Body of pancreas (tissue), 4 donors: ENCODE data around the gene GPATCH2.

Experiments
- POLR2A ChIP-seq, 3 donors: fragments of 450-650 bp; IDR thresholded peaks; one replicate each; pipeline ENCODE4 v1.6.1; 2016; ENCODE audit warnings: antibody characterized with exemption in 3 of 3, mild to moderate bottlenecking in 2 of 3
- TF ChIP-seq, protein P1 (sequence below), 7 experiments: fragments of 450-650 bp in 4 of 7; fragments of 200-600 bp in 3 of 7; sonication (generic) in 3 of 7; IDR thresholded peaks; one replicate each; pipeline ENCODE4 v1.5.1; 2016 to 2019; ENCODE audit warnings: antibody characterized with exemption in 7 of 7

DNA sequence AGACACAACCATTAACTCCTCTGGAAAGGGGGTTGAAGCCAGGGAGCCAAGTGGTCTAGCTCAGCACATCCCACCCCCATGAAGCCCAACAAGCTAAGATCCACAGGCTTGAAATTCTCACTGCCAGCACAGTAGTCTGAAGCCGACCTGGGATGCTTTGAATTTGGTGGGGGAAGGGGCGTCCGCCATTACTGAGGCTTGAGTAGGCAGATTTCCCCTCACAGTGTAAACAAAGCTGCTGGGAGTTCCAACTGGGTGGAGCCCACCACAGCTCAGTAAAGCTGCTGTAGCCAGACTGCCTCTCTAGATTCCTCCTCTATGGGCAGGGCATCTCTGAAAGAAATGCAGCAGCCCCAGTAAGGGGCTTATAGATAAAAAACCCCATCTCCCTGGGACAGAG is 193.5 kb downstream of the GPATCH2 start:
- TF ChIP-seq, protein P1, sequence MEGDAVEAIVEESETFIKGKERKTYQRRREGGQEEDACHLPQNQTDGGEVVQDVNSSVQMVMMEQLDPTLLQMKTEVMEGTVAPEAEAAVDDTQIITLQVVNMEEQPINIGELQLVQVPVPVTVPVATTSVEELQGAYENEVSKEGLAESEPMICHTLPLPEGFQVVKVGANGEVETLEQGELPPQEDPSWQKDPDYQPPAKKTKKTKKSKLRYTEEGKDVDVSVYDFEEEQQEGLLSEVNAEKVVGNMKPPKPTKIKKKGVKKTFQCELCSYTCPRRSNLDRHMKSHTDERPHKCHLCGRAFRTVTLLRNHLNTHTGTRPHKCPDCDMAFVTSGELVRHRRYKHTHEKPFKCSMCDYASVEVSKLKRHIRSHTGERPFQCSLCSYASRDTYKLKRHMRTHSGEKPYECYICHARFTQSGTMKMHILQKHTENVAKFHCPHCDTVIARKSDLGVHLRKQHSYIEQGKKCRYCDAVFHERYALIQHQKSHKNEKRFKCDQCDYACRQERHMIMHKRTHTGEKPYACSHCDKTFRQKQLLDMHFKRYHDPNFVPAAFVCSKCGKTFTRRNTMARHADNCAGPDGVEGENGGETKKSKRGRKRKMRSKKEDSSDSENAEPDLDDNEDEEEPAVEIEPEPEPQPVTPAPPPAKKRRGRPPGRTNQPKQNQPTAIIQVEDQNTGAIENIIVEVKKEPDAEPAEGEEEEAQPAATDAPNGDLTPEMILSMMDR (IDR thresholded peaks at IDR 0.05): no peak
- TF ChIP-seq POLR2A (IDR thresholded peaks at IDR 0.05): no peak
